A673 (cell line): ENCODE data around the gene ASTN2. TPM values are rescaled to one million over a fixed set of nuclear protein-coding genes. Genes with fewer than 3 reads are reported as not detected.

Source experiments
- BruUV-seq: library from RNA; stranded (reverse); fragments of 400-500 nt; replicated peaks from 2 replicates; lab custom pipeline; 2021; lab: Mats Ljungman, UMichigan
- CTCF ChIA-PET: fragments of 300-600 bp; sonication (Branson Sonifier 250); formaldehyde crosslinking; loops from one replicate; lab custom pipeline; 2022; ENCODE audit warnings: antibody characterized with exemption; lab: Charles Lee
- POLR2A ChIA-PET: fragments of 300-600 bp; sonication (Branson Sonifier 250); formaldehyde crosslinking; loops from one replicate; lab custom pipeline; 2022; ENCODE audit warnings: antibody characterized with exemption; ENCODE audit not compliant: low non-redundant PET; lab: Charles Lee
- DNase-seq: peaks from one replicate; pipeline ENCODE4 v3.0.0-alpha.2; 2015; ENCODE audit warnings: low spot score
- H3K27ac ChIP-seq: fragments of 200-600 bp; sonication (generic); 2 replicates; pipeline ENCODE4 v1.5.1; 2016; ENCODE audit warnings: mixed run types, low read depth, mild to moderate bottlenecking, mixed read lengths, antibody characterized with exemption, low read length; ENCODE audit not compliant: poor library complexity, severe bottlenecking
- H3K27me3 ChIP-seq: fragments of 200-600 bp; sonication (generic); replicated peaks from 2 replicates; pipeline ENCODE4 v1.6.1; 2017; ENCODE audit warnings: mixed run types, low read depth, mild to moderate bottlenecking, mixed read lengths, antibody characterized with exemption, low read length; ENCODE audit not compliant: insufficient read depth, poor library complexity
- H3K36me3 ChIP-seq: fragments of 200-600 bp; sonication (generic); 2 replicates; pipeline ENCODE4 v1.6.1; 2016; ENCODE audit warnings: mixed run types, mild to moderate bottlenecking, mixed read lengths, antibody characterized with exemption, low read length; ENCODE audit not compliant: insufficient read depth, poor library complexity, severe bottlenecking
- H3K4me1 ChIP-seq: fragments of 200-600 bp; sonication (generic); 2 replicates; pipeline ENCODE4 v1.6.1; 2017; ENCODE audit warnings: mixed run types, mild to moderate bottlenecking, mixed read lengths, antibody characterized with exemption, low read length; ENCODE audit not compliant: insufficient read depth, poor library complexity, severe bottlenecking
- H3K4me3 ChIP-seq: fragments of 200-600 bp; sonication (generic); 2 replicates; pipeline ENCODE4 v1.5.1; 2016; ENCODE audit warnings: low read depth, mixed run types, mild to moderate bottlenecking, mixed read lengths, low read length; ENCODE audit not compliant: poor library complexity, severe bottlenecking
- H3K9me3 ChIP-seq: fragments of 200-600 bp; sonication (generic); 2 replicates; pipeline ENCODE4 v1.6.1; 2016; ENCODE audit warnings: mixed run types, low read depth, mild to moderate bottlenecking, mixed read lengths, antibody characterized with exemption, low read length; ENCODE audit not compliant: poor library complexity, severe bottlenecking
- EZH2 ChIP-seq: fragments of 200-600 bp; sonication (generic); IDR thresholded peaks from 2 replicates; pipeline ENCODE4 v1.6.1; 2017; ENCODE audit warnings: borderline replicate concordance, low read depth, mild to moderate bottlenecking, mixed read lengths, antibody characterized with exemption, low read length; ENCODE audit not compliant: poor library complexity, severe bottlenecking
- intact Hi-C: fragments of 100-400 bp; cut with micrococcal nuclease; formaldehyde crosslinking; loops from one replicate; pipeline ENCODE4 v1.10.0; 2022; ENCODE audit not compliant: unreplicated experiment
- total RNA-seq: library from RNA; stranded (reverse); gene quantifications from 2 replicates; pipeline ENCODE4 v1.2.3, GENCODE V29; 2021
- TF ChIP-seq, protein P1 (sequence below): fragments of 300-800, 200-600 bp; sonication (generic); conservative IDR thresholded peaks from 2 replicates; pipeline ENCODE4 v1.5.1; 2017; ENCODE audit warnings: low read depth, mild to moderate bottlenecking, antibody characterized with exemption, low read length, moderate library complexity, mixed read lengths

ASTN2 gene
- total RNA-seq, 1 experiment from 2014 or later, result 3.4 TPM

DNA sequence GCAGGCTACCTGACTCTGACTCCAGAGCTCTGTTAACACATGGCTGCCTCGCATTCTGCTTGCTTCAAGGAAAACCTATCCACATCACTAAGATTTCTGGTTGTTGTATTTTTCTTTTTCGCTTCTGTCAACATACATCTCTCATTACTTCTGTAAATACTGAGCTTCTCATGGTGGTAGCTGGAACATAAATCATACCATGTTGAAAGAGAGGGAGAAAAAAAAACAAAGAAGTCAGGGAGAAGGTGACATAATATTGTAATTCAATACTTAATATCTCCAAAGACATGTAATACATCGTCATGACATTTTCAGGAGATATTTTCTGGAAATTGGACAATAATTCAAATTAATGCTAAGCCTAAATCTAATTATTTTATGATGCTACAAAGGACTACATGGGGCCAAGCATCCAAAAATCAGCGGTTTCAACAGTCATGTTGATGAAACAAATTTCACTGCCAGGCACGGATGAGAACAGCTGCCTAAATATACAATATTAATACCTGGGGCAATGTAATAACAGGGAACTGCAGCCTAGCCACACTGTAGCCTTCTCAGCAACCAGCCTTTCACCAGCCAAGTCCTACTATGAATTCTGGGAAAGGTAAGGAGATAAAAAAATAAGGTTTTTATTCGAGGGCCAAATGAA is 395.8 kb downstream of the ASTN2 start:
- intact Hi-C loops, result no loop called here
- H3K4me1 ChIP-seq, result no peaks in the 10 kb centered on the region
- TF ChIP-seq, protein P1, sequence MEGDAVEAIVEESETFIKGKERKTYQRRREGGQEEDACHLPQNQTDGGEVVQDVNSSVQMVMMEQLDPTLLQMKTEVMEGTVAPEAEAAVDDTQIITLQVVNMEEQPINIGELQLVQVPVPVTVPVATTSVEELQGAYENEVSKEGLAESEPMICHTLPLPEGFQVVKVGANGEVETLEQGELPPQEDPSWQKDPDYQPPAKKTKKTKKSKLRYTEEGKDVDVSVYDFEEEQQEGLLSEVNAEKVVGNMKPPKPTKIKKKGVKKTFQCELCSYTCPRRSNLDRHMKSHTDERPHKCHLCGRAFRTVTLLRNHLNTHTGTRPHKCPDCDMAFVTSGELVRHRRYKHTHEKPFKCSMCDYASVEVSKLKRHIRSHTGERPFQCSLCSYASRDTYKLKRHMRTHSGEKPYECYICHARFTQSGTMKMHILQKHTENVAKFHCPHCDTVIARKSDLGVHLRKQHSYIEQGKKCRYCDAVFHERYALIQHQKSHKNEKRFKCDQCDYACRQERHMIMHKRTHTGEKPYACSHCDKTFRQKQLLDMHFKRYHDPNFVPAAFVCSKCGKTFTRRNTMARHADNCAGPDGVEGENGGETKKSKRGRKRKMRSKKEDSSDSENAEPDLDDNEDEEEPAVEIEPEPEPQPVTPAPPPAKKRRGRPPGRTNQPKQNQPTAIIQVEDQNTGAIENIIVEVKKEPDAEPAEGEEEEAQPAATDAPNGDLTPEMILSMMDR, result no peak
- no peak for TF ChIP-seq EZH2
- H3K27me3 ChIP-seq, result peaks cover 21% of the 10 kb centered on the region
- no peak overlapping the region for H3K27ac ChIP-seq
- POLR2A ChIA-PET, result no interaction called here
- no peak for DNase-seq
- no peaks in the 10 kb centered on the region for H3K9me3 ChIP-seq
- no peak overlapping the region for H3K4me3 ChIP-seq
- BruUV-seq, result no TSS peak
- no peaks in the 10 kb centered on the region for H3K36me3 ChIP-seq
- CTCF ChIA-PET, result no interaction called here

DNA sequence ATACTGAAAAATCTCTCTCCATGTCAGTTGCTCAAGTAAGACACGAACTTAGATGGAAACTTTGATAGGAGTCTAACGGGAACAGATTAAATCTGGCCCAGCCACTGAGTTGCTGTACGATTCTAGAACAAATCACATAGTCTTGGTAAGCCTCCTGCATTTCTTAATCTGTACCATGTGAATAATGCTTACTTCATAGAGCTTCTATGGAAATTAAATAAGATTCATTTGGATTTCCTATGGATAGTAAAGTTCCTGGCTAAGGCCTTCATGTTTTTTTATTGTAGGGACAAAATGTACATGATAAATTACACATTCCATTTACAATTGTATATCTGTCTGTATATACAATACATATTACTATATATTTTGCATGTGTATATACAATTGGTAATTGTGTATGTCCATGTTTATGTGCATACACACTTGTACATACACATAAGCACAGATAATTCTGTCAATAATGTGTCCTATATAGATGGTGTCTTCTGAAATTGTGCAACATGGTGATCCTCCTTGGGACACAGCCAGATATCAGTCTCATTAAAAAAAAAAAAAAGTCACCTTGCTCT is 397.4 kb downstream of the ASTN2 start:
- intact Hi-C loops, result no loop called here
- no peaks in the 10 kb centered on the region for H3K9me3 ChIP-seq
- no peak for DNase-seq
- H3K36me3 ChIP-seq, result no peaks in the 10 kb centered on the region
- H3K27me3 ChIP-seq, result peaks cover 24% of the 10 kb centered on the region
- H3K4me1 ChIP-seq, result no peaks in the 10 kb centered on the region
- H3K27ac ChIP-seq, result no peak overlapping the region
- POLR2A ChIA-PET, result no interaction called here
- H3K4me3 ChIP-seq, result no peak overlapping the region
- CTCF ChIA-PET, result no interaction called here
- TF ChIP-seq EZH2, result no peak
- TF ChIP-seq, protein P1, result no peak
- no TSS peak for BruUV-seq

DNA sequence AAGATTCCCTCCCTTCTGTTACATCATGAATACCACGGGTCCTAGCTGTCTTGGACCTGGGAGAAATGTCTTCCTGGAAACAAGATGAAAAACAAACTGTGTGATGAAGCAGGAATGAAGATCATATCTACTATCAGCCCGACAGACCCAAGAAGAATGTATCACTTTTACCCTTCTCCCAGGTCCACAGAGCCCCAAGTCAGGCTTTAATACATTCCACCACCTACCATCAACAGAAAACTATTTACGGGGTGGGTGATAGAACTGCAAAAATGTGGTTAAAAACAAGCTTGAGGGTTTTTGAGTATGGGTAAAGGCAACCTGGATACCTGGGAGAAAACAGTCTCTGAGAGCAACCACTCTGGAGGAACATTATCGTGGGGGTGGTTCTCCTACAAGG is 400.8 kb downstream of the ASTN2 start:
- TF ChIP-seq, protein P1, result no peak
- POLR2A ChIA-PET, result no interaction called here
- H3K27me3 ChIP-seq, result peaks cover 8% of the 10 kb centered on the region
- no TSS peak for BruUV-seq
- H3K4me3 ChIP-seq, result no peak overlapping the region
- CTCF ChIA-PET, result no interaction called here
- H3K9me3 ChIP-seq, result no peaks in the 10 kb centered on the region
- H3K4me1 ChIP-seq, result no peaks in the 10 kb centered on the region
- intact Hi-C loops, result no loop called here
- DNase-seq, result no peak
- H3K27ac ChIP-seq, result no peak overlapping the region
- H3K36me3 ChIP-seq, result no peaks in the 10 kb centered on the region
